ACHN (cell line): ENCODE measurements around the gene FN1.
"Not testable (repeated sequence)": the region's sequence is repeated elsewhere in the genome, so short reads cannot be mapped to it uniquely, and the experiment has no call there.

Source experiments
- DNase-seq: peaks from one replicate; pipeline ENCODE4 v3.0.0-alpha.2; 2015
- in situ Hi-C: cut with HindIII; loops from 2 replicates; pipeline ENCODE4 v1.10.0; 2017; ENCODE audit warnings: low sequenced_read_pairs, low pct_ligation_motif_present, low pct_unique_long_range_greater_than_20kb

FN1 gene

DNA sequence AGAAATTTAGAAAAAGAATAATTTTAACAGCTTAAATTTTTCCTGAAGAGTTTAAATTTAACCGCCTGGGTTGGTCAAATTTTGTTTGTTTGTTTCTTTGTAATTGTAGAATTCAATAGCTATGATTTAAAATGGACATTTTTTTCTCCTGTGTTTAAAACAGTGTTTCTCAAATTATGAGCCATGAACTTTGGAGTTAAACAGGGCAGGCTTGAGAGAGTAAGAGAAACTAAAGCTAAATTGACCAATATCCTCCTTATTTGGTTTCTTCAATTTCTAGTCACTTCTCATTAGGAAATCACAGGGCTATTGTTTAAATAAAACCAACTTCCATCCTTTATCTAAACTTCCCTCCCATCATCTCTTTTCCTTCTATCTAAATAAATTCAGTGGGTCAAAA, 21.9 kb downstream of the FN1 start:
- in situ Hi-C loops: no loop called here
- DNase-seq: no peak

DNA sequence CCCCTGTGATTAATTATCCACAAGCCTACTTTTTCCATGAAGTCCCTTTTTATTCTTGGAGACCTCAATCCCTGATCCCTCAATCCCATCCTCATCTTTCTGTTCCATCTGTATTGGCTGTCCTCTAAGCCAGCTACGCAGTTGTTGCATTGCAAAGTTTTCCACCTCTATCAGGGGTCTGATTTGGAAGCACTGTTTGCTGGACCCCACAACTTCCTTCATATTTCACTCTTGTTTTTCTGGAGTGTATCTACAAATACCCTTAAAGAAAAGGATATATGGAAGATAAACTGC, 22.4 kb downstream of the FN1 start:
- DNase-seq: no peak
- in situ Hi-C loops: no loop called here

DNA sequence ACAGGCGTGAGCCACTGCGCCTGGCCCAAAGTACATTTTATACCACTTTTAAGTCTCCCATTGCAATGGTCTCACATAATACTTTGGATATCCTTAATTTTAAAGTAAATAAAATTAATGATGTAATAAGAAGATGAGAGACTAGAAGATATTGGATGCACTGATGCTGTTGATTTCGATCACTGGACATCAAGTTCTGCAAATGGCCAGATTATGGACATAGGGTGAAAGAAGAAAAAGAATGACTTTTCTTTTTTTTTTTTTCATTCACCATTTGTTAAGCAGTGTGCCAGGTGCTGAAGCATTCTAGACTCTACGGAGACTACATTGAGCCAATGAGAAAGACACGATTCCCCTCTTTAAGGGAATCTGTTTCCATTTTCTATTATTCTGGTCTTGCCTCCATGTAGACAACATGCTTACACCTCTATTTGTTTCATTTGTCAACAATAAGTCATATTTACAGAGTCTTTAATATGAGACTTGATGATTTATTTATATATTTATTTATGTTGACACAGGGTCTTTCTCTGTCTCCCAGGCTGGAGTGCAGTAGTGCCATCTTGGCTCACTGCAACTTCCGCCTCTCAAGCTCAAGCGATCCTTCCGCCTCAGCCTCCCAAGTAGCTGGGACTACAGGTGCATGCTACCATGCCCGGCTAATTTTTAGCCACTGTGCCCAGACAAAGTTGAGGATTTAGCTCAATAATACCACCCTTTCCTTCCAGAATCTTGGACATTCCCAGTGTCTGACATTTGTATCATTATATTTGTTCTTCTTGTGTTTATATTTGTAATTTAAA, 23.7 kb downstream of the FN1 start:
- in situ Hi-C loops: no loop called here

DNA sequence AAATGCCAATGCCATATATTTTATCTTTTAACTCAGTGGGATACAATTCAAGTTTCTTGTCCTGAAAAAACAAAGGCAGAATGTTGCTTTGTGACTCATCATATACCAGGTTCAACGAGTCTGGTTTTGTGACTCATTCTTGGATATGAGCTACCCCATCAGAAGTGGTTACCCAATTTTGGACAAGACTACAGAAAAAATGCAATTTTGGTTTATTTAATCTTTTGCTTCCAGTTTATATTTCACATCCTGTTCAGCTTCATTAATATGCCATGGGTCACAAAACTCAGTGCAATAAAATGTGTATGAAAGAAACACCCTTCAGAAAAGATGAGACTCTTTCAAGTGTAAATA, 25.0 kb downstream of the FN1 start:
- in situ Hi-C loops: no loop called here

More for the DNA sequence above, 23.7 kb downstream of the FN1 start:
- DNase-seq: no peak

DNA sequence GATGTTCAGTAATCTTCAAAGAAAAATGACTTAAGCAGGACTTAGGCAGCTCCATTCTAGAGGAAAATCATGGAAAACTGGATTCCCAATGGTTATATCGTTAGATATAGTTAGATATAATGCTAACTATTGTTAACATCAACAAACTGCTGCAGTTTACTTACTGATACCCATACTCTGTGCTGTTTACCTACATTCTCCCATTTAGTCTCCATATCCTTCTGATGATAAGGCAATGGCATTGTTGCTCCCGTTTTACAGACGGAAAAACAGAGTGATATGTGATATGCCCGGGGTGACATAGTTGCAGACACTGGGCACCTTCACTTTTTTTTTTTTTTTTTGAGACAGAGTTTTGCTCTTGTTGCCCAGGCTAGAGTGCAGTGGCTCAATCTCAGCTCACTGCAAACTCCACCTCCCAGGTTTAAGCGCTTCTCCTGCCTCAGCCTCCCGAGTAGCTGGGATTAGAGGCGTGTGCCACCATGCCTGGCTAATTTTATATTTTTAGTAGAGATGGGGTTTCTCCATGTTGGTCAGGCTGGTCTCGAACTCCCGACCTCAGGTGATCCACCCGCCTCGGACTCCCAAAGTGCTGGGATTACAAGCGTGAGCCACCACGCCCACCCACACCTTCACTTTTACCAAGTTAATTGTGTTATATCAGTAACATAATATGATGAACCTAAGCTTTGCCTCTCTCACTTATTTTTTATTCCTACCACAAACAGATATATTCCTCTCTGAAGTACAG, 25.5 kb downstream of the FN1 start:
- in situ Hi-C loops, DNase-seq: not testable (repeated sequence)

More for the DNA sequence above, 25.0 kb downstream of the FN1 start:
- DNase-seq: peak; percentile 82

DNA sequence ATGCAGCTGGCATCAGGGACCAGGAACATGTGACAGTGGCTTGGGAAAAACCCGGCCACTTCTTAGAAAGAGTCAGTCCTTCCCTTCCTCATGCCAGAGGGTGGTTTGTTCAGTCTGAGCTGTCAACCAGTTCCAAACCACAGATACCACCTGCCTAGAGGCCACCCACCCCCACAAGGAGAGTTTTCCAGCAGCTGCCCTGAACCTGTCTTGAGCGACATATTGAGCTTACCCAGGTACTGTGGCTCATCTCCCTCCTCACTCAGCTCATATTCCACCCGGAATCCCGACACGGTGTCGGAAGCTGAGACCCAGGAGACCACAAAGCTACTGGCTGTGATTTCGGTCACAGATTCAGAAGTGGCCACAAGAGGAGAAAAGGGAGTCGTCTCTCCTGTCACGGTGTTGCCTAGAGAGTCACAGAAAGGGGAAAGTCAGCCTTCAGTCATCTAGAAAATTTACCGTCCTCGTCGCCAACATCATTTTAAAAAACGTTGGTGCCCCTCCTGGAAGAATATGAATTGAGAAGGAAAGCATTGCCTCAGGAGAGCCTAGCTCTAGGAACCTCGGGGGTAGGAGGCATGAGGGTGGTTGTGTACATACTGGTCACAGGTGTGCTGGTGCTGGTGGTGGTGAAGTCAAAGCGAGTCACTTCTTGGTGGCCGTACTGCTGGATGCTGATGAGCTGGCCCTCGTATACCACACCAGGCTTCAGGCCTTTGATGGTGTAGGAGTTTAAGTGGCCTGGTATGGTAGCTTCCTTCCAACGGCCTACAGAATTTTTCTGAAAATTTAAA, 26.3 kb downstream of the FN1 start:
- no peak for DNase-seq
- in situ Hi-C loops: no loop called here

DNA sequence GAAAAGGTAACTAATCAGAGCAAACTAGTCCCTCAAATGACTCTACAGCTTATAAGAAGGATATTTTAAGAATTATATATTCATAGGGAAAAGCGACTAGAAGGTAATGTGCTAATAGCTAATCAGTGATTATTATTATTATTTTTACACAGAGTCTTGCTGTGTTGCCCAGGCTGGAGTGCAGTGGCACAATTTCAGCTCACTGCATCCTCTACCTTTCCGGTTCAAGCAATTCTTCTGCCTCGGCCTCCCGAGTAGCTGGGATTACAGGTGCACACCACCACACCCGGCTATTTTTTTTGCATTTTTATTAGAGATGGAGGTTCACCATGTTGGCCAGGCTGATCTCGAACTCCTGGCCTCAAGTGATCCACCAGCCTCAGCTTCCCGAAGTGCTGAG, 27.4 kb downstream of the FN1 start:
- DNase-seq, in situ Hi-C loops: not testable (repeated sequence)

DNA sequence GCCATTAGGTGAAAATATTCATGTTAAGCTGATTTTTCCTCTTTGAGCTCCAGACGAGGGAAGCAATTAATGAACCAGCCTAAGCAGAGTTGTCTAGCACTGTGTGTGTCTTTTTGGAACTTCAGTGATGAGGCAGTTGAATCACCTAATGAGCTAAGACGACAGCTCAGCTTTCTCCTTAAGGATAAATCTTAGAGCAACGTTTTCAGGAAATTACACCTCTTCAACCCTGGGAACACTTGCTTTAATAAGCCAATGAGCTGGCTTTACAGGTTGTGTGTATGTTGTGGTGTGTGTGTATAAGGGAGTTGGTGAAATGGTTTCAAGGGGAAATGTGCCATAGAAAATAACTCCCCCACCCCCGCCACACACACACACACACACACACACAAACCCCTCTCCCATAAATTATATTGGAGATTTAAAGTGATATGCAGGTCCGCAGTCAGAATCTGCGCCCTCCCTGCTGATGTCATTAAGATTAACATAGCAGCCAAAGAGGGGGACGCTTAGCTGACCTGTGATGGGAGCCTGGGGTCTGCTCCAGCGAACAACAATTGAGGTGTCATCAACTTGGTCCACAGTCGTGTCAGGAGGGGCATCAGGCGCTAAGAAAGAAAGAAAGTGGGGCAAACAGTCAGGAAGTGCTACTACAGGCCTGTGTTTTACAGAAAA, 28.1 kb downstream of the FN1 start:
- in situ Hi-C loops: no loop called here

DNA sequence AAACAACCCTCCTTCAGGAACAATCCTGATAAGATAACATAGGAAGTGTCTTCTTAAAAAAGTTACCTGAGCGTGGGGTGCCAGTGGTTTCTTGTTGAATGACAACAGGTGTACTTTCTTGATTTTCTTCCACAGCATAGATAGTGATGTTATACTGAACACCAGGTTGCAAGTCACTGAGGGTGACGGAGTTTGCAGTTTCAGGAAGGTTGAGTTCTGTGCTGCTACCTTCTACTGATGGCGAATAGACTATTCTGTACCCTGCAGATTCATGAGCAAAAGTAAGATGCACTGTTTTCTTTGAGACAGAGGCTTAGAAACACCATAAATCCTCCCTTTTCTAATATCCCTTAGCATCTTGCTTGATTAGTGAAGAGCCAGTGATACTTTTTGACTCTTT, 28.8 kb downstream of the FN1 start:
- DNase-seq: no peak
- in situ Hi-C loops: no loop called here

More for the DNA sequence above, 28.1 kb downstream of the FN1 start:
- DNase-seq: no peak

DNA sequence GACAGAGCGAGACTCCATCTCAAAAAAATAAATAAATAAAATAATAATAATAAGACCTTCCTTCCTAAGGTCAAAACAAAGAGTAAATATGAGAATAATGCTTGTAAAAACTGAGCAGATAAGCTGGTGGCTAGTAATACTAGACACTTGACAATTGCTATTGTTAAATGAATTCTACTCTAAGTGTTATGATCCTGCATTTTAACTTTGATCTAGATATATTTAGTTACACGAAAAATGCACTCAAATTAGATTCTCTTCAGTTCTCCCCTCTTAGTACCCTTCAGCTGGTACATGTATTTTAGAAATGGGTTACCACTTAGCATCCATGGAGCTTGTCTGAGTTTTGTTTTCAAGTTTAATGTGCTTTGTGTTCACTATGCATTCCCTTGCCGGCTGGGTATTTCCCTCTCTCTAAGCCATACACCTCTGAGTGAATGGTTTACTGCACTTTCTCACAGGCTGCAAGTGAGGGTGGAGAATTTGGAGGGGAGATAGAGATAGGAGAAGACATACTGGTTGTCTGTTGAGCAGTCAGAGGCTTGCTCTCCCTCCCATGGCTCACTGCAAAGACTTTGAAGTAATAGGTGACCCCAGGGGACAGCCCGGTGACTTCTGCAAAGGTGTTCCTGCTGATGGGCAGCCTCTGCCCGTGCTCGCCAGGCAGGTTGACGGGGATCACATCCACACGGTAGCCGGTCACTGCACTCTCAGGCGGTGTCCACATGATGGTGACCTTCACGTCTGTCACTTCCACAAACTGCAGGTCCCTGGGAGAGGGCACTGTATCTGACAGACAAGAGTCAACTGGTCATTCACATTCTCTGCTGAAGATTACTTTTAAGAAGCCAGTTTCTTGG, 29.9 kb downstream of the FN1 start:
- no peak for DNase-seq
- in situ Hi-C loops: no loop called here

DNA sequence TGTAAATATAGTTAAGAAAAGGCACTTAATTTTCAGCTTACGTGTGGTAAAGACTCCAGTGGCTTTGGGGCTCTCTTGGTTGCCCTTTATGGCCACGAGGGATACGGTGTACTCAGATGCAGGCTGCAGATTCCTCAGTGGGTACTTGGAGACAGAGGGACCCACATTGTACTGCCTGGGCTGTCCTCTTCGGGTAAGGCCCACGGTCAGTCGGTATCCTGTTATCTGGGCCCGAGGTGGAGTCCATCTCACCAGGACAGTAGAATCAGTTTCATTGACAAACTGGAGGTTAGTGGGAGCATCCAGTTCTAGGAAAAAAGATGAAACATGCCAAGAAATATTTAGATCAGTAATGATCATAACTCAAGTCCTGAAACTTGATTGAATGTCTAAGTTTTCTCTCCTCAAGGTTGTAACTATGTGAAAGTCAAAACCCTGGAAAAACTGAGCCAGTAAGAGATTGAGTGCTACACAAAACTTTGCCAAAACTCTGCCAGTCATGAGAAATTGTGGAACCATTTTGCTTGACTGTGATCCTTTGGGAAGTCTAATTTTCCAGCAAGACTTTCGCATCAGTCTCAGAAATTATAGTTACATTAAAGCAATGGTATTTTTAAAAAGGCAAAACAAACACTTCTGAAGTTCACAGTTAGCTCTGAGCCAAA, 31.4 kb downstream of the FN1 start:
- in situ Hi-C loops: no loop called here
- DNase-seq: no peak

DNA sequence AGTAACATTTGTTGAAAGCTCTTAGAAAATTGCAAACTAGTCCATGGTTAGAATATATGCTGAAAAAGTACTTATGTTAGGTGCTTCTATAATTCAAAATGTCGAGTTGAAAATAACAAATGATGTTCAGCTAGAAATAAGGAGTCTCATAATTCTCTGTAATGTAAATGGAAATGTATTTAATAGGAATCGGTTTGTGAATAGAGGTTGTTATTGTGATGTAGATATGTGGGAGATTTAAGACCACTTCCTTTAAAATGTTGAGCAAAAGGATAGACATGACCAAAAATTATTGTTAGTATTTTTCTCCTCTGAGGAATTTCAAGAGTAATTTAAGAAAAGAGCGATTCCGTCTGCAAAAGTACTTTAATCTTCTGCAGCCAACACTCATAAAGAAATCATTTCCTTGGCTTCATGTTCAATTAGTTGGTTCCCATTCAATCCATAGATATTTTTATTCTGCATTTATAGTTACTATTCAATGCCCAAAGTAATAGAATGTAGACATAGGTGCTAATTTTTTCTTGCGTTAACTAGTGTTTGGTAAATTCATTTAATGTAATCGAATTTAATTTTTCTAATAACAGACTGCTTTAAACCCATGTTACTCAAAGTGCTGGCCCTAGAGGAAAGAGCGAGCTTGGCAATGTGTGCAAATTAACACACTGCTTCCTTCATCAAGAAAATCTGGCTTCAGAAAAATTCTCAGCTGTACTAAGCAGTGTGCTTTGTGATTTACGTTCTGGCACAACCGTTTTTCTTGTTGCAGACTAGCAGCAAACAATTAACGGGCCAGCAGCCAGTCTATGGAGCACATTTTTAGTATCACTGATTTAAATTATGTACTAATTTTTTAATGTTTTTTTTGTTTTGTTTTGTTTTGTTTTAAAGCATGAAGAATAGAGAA, 32.2 kb downstream of the FN1 start:
- in situ Hi-C loops: no loop called here
- no peak for DNase-seq

DNA sequence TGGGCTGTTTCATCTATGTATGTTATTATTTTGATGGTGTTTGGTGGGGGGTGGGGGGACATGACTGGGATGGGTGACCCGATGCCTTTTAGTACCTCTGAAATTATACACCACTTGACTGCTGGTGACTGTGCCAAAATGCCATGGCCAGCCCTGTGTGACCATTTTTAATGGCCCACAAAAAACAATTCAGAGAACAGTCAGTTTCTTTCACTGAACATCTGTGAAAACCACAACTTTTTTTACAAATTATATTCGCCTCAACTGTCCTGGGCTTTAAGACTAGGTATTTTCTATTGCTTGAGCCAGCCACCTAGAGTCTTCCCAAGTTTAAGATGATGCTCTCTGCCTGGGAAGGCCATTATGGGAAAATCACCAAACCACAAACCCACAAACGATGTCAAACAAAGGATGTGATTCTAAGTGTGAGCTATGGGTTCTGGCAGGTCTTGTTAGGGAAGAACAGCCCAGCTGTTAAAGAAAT, 33.9 kb downstream of the FN1 start:
- DNase-seq: peak; percentile 65
- in situ Hi-C loops: no loop called here

DNA sequence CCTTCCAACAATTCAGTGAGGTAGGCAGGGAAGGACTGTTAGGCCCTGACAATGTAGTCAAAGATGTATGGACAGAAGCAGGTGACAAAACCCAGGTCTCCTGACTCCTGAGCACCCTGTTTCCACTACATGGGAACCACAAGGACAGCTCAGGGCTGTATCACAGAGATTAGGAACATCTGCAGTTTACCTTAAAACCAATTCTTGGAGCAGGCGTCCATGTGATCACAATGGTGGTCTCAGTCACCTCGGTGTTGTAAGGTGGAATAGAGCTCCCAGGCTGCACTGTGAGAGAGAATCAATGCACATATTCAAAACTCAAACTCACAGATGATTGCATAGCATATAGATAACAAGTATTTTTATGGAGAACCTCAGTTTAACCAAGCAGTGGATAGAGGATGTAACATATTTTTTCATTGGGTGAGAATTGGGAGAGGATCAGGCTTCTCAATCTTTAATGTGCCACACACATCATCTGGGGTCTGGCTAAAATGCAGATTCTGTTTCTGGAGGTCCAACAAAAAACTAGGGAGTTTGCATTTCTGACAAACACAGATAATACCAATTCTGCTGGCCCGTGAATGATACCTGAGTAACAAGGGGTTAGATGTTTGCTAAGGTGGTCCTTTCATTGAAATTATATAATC, 36.7 kb downstream of the FN1 start:
- in situ Hi-C loops: no loop called here
- no peak for DNase-seq

DNA sequence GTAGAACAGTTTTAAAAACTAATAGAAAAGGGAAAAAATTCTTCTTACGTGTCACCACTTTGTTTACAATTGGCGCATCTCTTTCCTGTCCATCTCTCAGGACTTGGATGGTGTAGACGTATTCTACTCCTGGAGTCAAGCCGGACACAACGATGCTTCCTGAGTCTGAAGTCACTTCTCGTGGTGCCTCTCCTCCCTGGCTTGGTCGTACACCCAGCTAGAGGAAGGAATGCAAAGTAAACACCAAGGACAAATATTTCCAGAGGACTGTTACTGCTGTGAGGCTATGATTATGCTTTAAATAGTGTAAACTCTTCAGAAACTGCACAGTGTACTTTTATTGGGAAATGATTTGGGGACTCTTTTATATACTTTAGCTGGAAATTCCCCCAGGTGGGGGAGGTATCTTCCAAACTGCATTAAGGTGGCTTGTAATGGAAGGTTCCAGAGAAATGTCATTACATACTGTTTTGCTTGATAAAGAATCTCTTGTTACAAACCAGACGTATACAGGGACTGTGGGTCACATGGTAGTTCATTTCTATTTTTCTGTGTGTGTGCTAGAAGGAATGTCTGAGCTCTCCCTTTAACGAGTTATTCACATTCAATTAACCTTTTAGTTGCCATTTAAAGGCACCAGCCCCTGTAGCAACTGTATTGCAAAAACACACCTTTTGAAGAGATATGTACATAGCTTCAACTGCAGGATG, 38.1 kb downstream of the FN1 start:
- no peak for DNase-seq
- in situ Hi-C loops: no loop called here
